ENCODE results near the gene TSPEAR. TPM values are rescaled to one million over a fixed set of nuclear protein-coding genes. Genes with fewer than 3 reads are reported as not detected.

The TSPEAR gene
- total RNA-seq, 2 donors from 2014 or later, result not detected

DNA sequence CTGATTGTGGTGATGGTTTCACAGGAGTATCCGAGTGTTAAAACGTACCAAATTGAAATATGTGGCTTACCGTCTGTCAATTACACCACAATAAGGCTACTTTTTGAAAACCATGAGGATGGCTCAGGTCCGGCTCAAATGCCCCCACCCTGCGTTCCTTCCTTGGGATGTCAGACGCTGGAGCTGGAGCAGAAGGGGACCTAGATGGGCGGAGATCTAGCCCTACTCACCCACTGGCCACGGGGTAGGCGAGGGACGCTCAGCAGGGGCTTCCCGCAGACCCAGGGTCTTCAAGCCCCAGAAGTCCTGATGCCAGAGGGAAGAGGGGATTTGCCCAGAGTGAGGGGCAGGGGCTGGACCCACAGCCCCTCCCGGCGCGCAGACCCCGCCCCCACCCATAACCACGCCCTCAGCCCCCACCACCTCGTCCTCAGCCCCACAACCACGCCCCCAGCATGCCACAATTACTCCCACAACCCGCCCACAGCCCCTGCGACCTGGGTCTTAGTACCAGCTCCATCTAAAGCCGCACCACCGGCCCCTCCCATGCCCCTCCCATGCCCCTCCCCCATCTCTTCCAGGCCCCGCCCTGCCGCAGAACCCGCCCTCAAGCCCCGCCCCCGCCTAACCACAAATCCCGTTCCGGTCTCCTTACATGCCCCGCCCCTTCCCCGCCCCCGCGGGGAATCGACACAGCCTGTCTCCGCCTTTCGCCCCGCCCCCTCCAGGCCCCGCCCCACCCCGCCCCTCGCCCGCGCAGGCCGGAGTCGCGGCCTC, 256.4 kb downstream of the TSPEAR start, which contains the start of gene LRRC3:
TSS of gene LRRC3 (plus strand) at position 764 of the 777 bp plus-strand sequence. CDS start 1,135 bp downstream, outside the sequence.
- no peak within 1 kb of the TSS for H3K27ac ChIP-seq
- no peaks in the 10 kb centered on the region for H3K36me3 ChIP-seq
- H3K4me3 ChIP-seq, result peak within 1 kb of the TSS; percentile 80
- DNase-seq (ENCODE audit: low spot score), result peak; percentile 45
- TF ChIP-seq, protein P1, sequence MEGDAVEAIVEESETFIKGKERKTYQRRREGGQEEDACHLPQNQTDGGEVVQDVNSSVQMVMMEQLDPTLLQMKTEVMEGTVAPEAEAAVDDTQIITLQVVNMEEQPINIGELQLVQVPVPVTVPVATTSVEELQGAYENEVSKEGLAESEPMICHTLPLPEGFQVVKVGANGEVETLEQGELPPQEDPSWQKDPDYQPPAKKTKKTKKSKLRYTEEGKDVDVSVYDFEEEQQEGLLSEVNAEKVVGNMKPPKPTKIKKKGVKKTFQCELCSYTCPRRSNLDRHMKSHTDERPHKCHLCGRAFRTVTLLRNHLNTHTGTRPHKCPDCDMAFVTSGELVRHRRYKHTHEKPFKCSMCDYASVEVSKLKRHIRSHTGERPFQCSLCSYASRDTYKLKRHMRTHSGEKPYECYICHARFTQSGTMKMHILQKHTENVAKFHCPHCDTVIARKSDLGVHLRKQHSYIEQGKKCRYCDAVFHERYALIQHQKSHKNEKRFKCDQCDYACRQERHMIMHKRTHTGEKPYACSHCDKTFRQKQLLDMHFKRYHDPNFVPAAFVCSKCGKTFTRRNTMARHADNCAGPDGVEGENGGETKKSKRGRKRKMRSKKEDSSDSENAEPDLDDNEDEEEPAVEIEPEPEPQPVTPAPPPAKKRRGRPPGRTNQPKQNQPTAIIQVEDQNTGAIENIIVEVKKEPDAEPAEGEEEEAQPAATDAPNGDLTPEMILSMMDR (IDR thresholded peaks at IDR 0.05), result no peak
- no peaks in the 10 kb centered on the region for H3K27me3 ChIP-seq (replicated peaks; ENCODE audit: insufficient read depth)
- H3K9me3 ChIP-seq, result peaks cover 5% of the 10 kb centered on the region
- peak; percentile 42 for ATAC-seq (ENCODE audit: insufficient number of reproducible peaks, low FRiP score, low read depth)
- H3K4me1 ChIP-seq (ENCODE audit: control insufficient read depth in 1 of 2, low read depth in 2 of 2), result peaks cover 3 to 9% of the 10 kb centered on the region in 2 donors

DNA sequence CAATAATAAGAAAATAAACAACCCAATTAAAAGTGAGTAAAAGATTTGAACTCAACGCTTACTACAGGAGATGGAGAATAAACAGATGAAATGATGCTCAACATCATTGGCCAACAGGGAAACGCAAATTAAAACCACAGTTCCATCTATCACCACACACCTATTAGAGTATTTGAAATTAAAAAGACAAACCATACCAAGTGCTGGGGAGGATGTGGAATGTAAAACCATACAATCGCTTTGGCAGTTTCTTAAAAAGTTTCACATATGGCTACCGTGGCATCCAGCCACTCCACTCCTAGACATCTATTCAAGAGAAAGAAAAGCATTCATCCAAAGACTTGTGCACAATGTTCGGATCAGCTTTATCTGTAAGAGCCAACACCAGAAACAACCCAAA, 257.3 kb downstream of the TSPEAR start:
- Histone ChIP-seq H3K4me3 (no peak overlapping the region), H3K9me3 (peaks cover 5% of the 10 kb centered on the region), H3K27me3 (replicated peaks; ENCODE audit: insufficient read depth) (no peaks in the 10 kb centered on the region), H3K27ac (no peak overlapping the region), H3K36me3 (no peaks in the 10 kb centered on the region), H3K4me1 (ENCODE audit: control insufficient read depth in 1 of 2, low read depth in 2 of 2) (peaks cover 3 to 9% of the 10 kb centered on the region in 2 donors)
- no peak for ATAC-seq (ENCODE audit: insufficient number of reproducible peaks, low FRiP score, low read depth)
- TF ChIP-seq, protein P1 (IDR thresholded peaks at IDR 0.05), result no peak
- no peak for DNase-seq (ENCODE audit: low spot score)

DNA sequence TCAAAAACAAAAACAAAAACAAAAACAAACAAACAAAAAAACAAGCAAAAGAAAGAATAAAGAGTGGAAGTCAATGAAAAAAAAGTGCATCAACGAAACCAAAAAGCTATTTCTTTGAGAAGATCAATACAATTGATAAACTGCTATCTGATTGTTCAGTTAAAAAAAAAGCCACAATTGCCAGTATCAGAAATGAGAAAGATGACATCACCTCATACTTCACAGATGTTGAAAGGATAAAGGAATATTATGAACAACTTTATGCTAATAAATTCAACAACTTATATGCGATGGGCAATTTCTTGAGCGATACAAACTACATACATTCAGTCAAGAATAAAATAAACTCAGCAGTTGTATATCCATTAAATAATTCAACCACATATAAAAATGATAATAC, 258.3 kb downstream of the TSPEAR start:
- Histone ChIP-seq H3K4me1 (ENCODE audit: control insufficient read depth in 1 of 2, low read depth in 2 of 2) (peaks cover 3 to 9% of the 10 kb centered on the region in 2 donors), H3K27ac (no peak overlapping the region), H3K4me3 (no peak overlapping the region), H3K9me3 (peaks cover 5% of the 10 kb centered on the region), H3K27me3 (replicated peaks; ENCODE audit: insufficient read depth) (no peaks in the 10 kb centered on the region), H3K36me3 (no peaks in the 10 kb centered on the region)
- no peak for ATAC-seq (ENCODE audit: insufficient number of reproducible peaks, low FRiP score, low read depth)
- TF ChIP-seq, protein P1 (IDR thresholded peaks at IDR 0.05), result no peak
- DNase-seq (ENCODE audit: low spot score), result no peak

DNA sequence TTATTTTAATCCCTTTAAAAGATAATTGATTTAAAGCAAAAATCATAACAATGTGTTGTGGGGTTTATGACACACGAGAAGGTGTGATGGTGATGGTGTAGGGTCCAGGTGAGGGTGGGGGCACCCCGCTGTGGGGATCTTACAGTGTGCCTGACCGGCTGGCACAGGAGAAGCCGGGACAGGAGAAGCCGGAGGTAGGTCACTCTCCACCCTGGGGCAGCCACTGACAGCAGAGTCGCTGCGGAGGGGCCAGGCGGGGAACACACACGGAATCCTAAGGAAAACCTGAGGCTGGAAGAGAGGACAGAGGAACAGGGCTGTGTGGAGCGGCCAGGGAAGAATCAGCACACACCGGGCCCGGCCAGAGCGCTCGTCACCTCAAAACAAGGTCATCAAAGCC, 260.4 kb downstream of the TSPEAR start:
- Histone ChIP-seq H3K4me3 (no peak overlapping the region), H3K4me1 (ENCODE audit: control insufficient read depth in 1 of 2, low read depth in 2 of 2) (peaks cover under 1 to 4% of the 10 kb centered on the region in 2 donors), H3K27me3 (replicated peaks; ENCODE audit: insufficient read depth) (no peaks in the 10 kb centered on the region), H3K36me3 (no peaks in the 10 kb centered on the region), H3K9me3 (peaks cover 5% of the 10 kb centered on the region), H3K27ac (no peak overlapping the region)
- ATAC-seq (ENCODE audit: insufficient number of reproducible peaks, low FRiP score, low read depth), result no peak
- TF ChIP-seq, protein P1 (IDR thresholded peaks at IDR 0.05), result no peak
- DNase-seq (ENCODE audit: low spot score), result no peak

DNA sequence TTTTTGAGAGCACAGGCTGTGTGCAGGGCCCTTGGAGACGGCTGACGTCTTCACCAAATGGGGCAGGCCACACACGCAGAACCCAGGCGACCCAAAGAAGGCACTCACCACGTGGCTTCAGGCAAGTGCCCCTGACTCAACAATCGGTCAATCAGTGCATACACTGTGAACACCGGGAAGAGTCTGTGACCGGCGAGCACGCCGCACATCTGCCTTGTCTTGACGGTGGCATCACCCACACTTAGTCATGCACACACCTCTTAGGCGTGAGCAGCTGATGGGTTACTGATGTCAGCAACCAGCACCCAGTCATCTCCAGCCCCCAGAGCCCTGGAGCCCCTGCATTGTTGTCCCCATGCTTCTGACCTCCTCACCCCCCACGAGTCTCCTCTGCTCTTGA, 261.0 kb downstream of the TSPEAR start:
- Histone ChIP-seq H3K27me3 (replicated peaks; ENCODE audit: insufficient read depth) (no peaks in the 10 kb centered on the region), H3K4me1 (ENCODE audit: control insufficient read depth in 1 of 2, low read depth in 2 of 2) (no peaks in the 10 kb centered on the region), H3K9me3 (peaks cover 5% of the 10 kb centered on the region), H3K27ac (no peak overlapping the region), H3K4me3 (no peak overlapping the region), H3K36me3 (no peaks in the 10 kb centered on the region)
- DNase-seq (ENCODE audit: low spot score) (no peak), ATAC-seq (ENCODE audit: insufficient number of reproducible peaks, low FRiP score, low read depth) (no peak)
- TF ChIP-seq, protein P1 (IDR thresholded peaks at IDR 0.05), result no peak
